DMS114 treated with DMSO at 0.1 percent for 48 hours (cell line): ENCODE results near the gene NFKB1.

Experiments
- DNase-seq: peaks from one replicate; lab custom pipeline; 2025; ENCODE audit not compliant: unreplicated experiment; lab: John Stamatoyannopoulos, UW

Gene NFKB1

GRCh38 chr4:102497986-102498385 lies 3.2 kb upstream of the NFKB1 start:
- no peak for DNase-seq

GRCh38 chr4:102500352-102500695 lies 835 bp upstream of the NFKB1 start:
- DNase-seq = no peak

- DNase-seq = no peak
Measured at GRCh38 chr4:102501447-102501696, 213 bp downstream of the NFKB1 start.

GRCh38 chr4:102502543-102502818 lies 1.3 kb downstream of the NFKB1 start:
- DNase-seq = no peak

GRCh38 chr4:102503301-102503746 lies 2.2 kb downstream of the NFKB1 start:
- no peak for DNase-seq

GRCh38 chr4:102503831-102504786 lies 3.0 kb downstream of the NFKB1 start:
- DNase-seq = no peak

GRCh38 chr4:102504941-102505340 lies 3.8 kb downstream of the NFKB1 start:
- DNase-seq = no peak

- DNase-seq = no peak
Measured at GRCh38 chr4:102505708-102506107, 4.5 kb downstream of the NFKB1 start.

- no peak for DNase-seq
Measured at GRCh38 chr4:102506523-102506922, 5.4 kb downstream of the NFKB1 start.

- no peak for DNase-seq
Measured at GRCh38 chr4:102511830-102512605, 10.9 kb downstream of the NFKB1 start.

GRCh38 chr4:102514298-102514964 lies 13.3 kb downstream of the NFKB1 start:
- DNase-seq = no peak

GRCh38 chr4:102517753-102518152 lies 16.6 kb downstream of the NFKB1 start:
- DNase-seq = no peak

- no peak for DNase-seq
Measured at GRCh38 chr4:102518703-102519131, 17.6 kb downstream of the NFKB1 start.

- DNase-seq = no peak
Measured at GRCh38 chr4:102519925-102520324, 18.8 kb downstream of the NFKB1 start.

GRCh38 chr4:102521570-102521969 lies 20.4 kb downstream of the NFKB1 start:
- no peak for DNase-seq

GRCh38 chr4:102522031-102522440 lies 20.9 kb downstream of the NFKB1 start:
- DNase-seq = no peak

- DNase-seq = no peak
Measured at GRCh38 chr4:102524691-102525090, 23.5 kb downstream of the NFKB1 start.

GRCh38 chr4:102525097-102525496 lies 23.9 kb downstream of the NFKB1 start:
- no peak for DNase-seq

- no peak for DNase-seq
Measured at GRCh38 chr4:102525504-102525903, 24.3 kb downstream of the NFKB1 start.

GRCh38 chr4:102526532-102526931 lies 25.4 kb downstream of the NFKB1 start:
- no peak for DNase-seq

GRCh38 chr4:102527695-102528283 lies 26.6 kb downstream of the NFKB1 start:
- no peak for DNase-seq

GRCh38 chr4:102529977-102530376 lies 28.8 kb downstream of the NFKB1 start:
- DNase-seq = no peak
